ENCODE data around the gene ZNF143.

- TF ChIP-seq, protein P1, sequence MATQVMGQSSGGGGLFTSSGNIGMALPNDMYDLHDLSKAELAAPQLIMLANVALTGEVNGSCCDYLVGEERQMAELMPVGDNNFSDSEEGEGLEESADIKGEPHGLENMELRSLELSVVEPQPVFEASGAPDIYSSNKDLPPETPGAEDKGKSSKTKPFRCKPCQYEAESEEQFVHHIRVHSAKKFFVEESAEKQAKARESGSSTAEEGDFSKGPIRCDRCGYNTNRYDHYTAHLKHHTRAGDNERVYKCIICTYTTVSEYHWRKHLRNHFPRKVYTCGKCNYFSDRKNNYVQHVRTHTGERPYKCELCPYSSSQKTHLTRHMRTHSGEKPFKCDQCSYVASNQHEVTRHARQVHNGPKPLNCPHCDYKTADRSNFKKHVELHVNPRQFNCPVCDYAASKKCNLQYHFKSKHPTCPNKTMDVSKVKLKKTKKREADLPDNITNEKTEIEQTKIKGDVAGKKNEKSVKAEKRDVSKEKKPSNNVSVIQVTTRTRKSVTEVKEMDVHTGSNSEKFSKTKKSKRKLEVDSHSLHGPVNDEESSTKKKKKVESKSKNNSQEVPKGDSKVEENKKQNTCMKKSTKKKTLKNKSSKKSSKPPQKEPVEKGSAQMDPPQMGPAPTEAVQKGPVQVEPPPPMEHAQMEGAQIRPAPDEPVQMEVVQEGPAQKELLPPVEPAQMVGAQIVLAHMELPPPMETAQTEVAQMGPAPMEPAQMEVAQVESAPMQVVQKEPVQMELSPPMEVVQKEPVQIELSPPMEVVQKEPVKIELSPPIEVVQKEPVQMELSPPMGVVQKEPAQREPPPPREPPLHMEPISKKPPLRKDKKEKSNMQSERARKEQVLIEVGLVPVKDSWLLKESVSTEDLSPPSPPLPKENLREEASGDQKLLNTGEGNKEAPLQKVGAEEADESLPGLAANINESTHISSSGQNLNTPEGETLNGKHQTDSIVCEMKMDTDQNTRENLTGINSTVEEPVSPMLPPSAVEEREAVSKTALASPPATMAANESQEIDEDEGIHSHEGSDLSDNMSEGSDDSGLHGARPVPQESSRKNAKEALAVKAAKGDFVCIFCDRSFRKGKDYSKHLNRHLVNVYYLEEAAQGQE (IDR thresholded peaks at IDR 0.05; ENCODE audit: insufficient replicate concordance, low read depth), result no peak
- TF ChIP-seq POLR2AphosphoS5 (IDR thresholded peaks at IDR 0.05; ENCODE audit: low read depth) (no peak), GABPA (IDR thresholded peaks at IDR 0.05; ENCODE audit: low read depth) (no peak), SPI1 (IDR thresholded peaks at IDR 0.05; ENCODE audit: borderline replicate concordance, low read depth) (no peak)
- TF ChIP-seq, protein P2, sequence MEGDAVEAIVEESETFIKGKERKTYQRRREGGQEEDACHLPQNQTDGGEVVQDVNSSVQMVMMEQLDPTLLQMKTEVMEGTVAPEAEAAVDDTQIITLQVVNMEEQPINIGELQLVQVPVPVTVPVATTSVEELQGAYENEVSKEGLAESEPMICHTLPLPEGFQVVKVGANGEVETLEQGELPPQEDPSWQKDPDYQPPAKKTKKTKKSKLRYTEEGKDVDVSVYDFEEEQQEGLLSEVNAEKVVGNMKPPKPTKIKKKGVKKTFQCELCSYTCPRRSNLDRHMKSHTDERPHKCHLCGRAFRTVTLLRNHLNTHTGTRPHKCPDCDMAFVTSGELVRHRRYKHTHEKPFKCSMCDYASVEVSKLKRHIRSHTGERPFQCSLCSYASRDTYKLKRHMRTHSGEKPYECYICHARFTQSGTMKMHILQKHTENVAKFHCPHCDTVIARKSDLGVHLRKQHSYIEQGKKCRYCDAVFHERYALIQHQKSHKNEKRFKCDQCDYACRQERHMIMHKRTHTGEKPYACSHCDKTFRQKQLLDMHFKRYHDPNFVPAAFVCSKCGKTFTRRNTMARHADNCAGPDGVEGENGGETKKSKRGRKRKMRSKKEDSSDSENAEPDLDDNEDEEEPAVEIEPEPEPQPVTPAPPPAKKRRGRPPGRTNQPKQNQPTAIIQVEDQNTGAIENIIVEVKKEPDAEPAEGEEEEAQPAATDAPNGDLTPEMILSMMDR (IDR thresholded peaks at IDR 0.05; ENCODE audit: insufficient read depth, low read length), result no peak
These were observed 32.7 kb downstream of the ZNF143 start for GRCh38 chr11:9493492-9493891.
